AG09309 (cell line): ENCODE measurements around the gene CHRNB1.

Experiments
- DNase-seq: peaks from one replicate; pipeline ENCODE4 v3.0.0-alpha.2; 2010; ENCODE audit warnings: low read depth
- H3K4me3 ChIP-seq: 2 replicates; pipeline ENCODE4 v1.5.1; 2011; ENCODE audit warnings: mild to moderate bottlenecking, low read depth, low read length, moderate library complexity; ENCODE audit not compliant: control insufficient read depth
- CTCF ChIP-seq: IDR thresholded peaks from 2 replicates; pipeline ENCODE4 v1.5.1; 2011; ENCODE audit warnings: mild to moderate bottlenecking, low read depth, low read length, inconsistent platforms; ENCODE audit not compliant: insufficient read depth, control insufficient read depth; ENCODE audit errors: missing control alignments

Gene CHRNB1

GRCh38 chr17:7426896-7427489 lies 17.9 kb upstream of the CHRNB1 start:
- no peak overlapping the region for H3K4me3 ChIP-seq
- DNase-seq: no peak
- TF ChIP-seq CTCF: no peak

GRCh38 chr17:7427549-7427948 lies 17.3 kb upstream of the CHRNB1 start:
- H3K4me3 ChIP-seq: no peak overlapping the region
- TF ChIP-seq CTCF: no peak
- DNase-seq: no peak

GRCh38 chr17:7428557-7428956 lies 16.3 kb upstream of the CHRNB1 start, which contains the start of gene SPEM3:
SPEM3 (plus strand) TSS chr17:7428857; CDS start chr17:7428903, 46 bp downstream.
- no peak within 1 kb of the TSS for H3K4me3 ChIP-seq
- no peak for TF ChIP-seq CTCF
- no peak for DNase-seq

- no peak overlapping the region for H3K4me3 ChIP-seq
Observed at GRCh38 chr17:7429722-7430121, 15.1 kb upstream of the CHRNB1 start.

GRCh38 chr17:7431231-7431630 lies 13.6 kb upstream of the CHRNB1 start:
- TF ChIP-seq CTCF: no peak
- no peak for DNase-seq
- no peak overlapping the region for H3K4me3 ChIP-seq

More at GRCh38 chr17:7429722-7430121, 15.1 kb upstream of the CHRNB1 start:
- TF ChIP-seq CTCF: no peak
- DNase-seq: no peak

- no peak overlapping the region for H3K4me3 ChIP-seq
- DNase-seq: no peak
Observed at GRCh38 chr17:7432296-7432695, 12.6 kb upstream of the CHRNB1 start.

More at GRCh38 chr17:7432296-7432695, 12.6 kb upstream of the CHRNB1 start:
- no peak for TF ChIP-seq CTCF
